ENCODE measurements around the gene LRRC51. TPM values are rescaled to one million over a fixed set of nuclear protein-coding genes. Genes with fewer than 3 reads are reported as not detected.

The LRRC51 gene
- total and polyA plus RNA-seq, 2 donors (not counting 1 experiment from before 2014, with no cell fraction given): 1.4 to 7.7 TPM

DNA sequence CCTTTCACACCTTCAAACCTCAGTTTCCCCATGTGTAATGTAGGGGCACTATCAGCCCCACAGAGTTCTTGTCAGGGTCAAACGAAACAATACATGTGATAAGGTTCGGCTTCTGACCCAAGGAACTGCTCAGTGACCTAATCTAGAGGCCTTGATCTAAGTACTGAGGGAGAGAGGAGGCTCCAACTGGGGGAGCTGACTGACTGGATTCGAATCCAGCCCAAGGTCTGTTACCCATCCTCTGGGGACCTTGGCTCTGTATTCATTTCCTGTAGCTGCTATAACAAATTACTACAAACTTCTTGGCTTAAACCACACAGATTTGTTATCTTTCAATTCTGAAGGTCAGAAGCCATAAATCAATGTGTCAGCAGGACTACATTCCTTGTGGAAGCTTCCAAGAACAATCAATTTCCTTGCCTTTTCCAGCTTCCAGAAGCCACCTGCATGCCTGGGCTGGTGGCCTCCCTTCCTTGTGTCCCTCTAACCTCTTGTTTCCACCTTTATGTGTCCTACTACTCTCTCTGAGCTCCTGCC, 42.5 kb downstream of the LRRC51 start:
- Histone ChIP-seq H3K27me3 (replicated peaks in 1 of 4; ENCODE audit: control extremely low read depth in 1 of 4, control insufficient read depth in 3 of 4, insufficient read depth in 4 of 4, low read length in 3 of 4) (peaks cover 0 to 13% (median 2%) of the 10 kb centered on the region in 4 experiments), H3K79me2 (ENCODE audit: control insufficient read depth, insufficient read depth, low read length) (no peaks in the 10 kb centered on the region), H3K9ac (ENCODE audit: low read length) (no peak overlapping the region), H2AFZ (ENCODE audit: insufficient read depth, low read depth, low read length, poor library complexity, severe bottlenecking) (no peak overlapping the region), H3K36me3 (replicated peaks in 1 of 2; ENCODE audit: control extremely low read depth in 1 of 2, control insufficient read depth in 1 of 2, extremely low read depth in 1 of 2, insufficient read depth in 2 of 2, low read length in 1 of 2) (no peaks in the 10 kb centered on the region), H3K4me3 (ENCODE audit: control extremely low read depth in 1 of 5, extremely low read depth in 1 of 5, insufficient read depth in 1 of 5, low read depth in 2 of 5, low read length in 4 of 5) (no peak overlapping the region), H3K4me1 (ENCODE audit: control insufficient read depth in 2 of 2, insufficient read depth in 2 of 2, low read length in 2 of 2) (no peaks in the 10 kb centered on the region), H3K9me3 (ENCODE audit: control extremely low read depth in 1 of 3, control insufficient read depth in 2 of 3, insufficient read depth in 1 of 3, low read length in 2 of 3) (peaks cover 3 to 9% (median 9%) of the 10 kb centered on the region in 3 donors), H3K27ac (ENCODE audit: low read length in 2 of 2) (no peak overlapping the region), H3K4me2 (replicated peaks; ENCODE audit: low read depth, low read length, poor library complexity, severe bottlenecking) (no peak overlapping the region), H4K20me1 (ENCODE audit: control insufficient read depth, insufficient read depth, low read length, poor library complexity, severe bottlenecking) (no peaks in the 10 kb centered on the region)
- DNase-seq: no peak
- ChIA-PET CTCF (interaction anchor here (1.0 kb wide), 1 partner anchor 22 kb away, joined by 3 read pairs; no protein-coding TSS in a partner anchor), POLR2A (no interaction called here)
- Mint-ChIP-seq H3K27ac (no peak overlapping the region), H3K4me3 (no peak overlapping the region), H3K4me1 (no peaks in the 10 kb centered on the region), H3K27me3 (peaks cover 38% of the 10 kb centered on the region), H3K9me3 (ENCODE audit: insufficient read depth) (peaks cover 3% of the 10 kb centered on the region)
- ATAC-seq (ENCODE audit: low read depth): no peak
- intact Hi-C loops (cut with micrococcal nuclease): no loop called here
- WGBS (ENCODE audit: insufficient coverage): 96% methylated on average over 2 of the region's 3 CpGs
- no peak for TF ChIP-seq EZH2 (IDR thresholded peaks at IDR 0.05; ENCODE audit: borderline replicate concordance, insufficient read depth, low read depth, low read length, poor library complexity, severe bottlenecking)
- TF ChIP-seq, protein P1, sequence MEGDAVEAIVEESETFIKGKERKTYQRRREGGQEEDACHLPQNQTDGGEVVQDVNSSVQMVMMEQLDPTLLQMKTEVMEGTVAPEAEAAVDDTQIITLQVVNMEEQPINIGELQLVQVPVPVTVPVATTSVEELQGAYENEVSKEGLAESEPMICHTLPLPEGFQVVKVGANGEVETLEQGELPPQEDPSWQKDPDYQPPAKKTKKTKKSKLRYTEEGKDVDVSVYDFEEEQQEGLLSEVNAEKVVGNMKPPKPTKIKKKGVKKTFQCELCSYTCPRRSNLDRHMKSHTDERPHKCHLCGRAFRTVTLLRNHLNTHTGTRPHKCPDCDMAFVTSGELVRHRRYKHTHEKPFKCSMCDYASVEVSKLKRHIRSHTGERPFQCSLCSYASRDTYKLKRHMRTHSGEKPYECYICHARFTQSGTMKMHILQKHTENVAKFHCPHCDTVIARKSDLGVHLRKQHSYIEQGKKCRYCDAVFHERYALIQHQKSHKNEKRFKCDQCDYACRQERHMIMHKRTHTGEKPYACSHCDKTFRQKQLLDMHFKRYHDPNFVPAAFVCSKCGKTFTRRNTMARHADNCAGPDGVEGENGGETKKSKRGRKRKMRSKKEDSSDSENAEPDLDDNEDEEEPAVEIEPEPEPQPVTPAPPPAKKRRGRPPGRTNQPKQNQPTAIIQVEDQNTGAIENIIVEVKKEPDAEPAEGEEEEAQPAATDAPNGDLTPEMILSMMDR (IDR thresholded peaks at IDR 0.05): no peak

DNA sequence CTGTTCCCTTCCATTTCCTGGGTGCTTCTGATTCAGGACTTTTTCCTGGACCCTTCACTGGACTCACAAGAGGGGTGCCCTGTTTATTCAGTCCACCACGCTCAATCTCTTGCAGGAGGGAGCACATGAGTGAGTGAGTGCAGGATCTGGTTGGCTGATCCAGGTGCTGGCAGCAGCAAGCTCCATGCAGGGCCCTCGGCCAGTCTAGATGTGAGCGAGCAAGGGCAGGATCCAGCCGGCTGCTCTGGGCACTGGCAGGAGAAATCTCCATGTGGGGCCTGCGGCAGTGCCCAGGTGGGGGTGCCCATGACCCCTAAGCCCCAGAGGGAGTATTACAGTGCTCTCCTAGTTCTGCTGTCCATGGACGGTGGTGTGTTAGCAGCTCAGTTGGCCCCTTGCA, 43.4 kb downstream of the LRRC51 start:
- Histone ChIP-seq H3K4me1 (ENCODE audit: control insufficient read depth in 2 of 2, insufficient read depth in 2 of 2, low read length in 2 of 2) (no peaks in the 10 kb centered on the region), H3K9me3 (ENCODE audit: control extremely low read depth in 1 of 3, control insufficient read depth in 2 of 3, insufficient read depth in 1 of 3, low read length in 2 of 3) (peaks cover 5 to 16% (median 15%) of the 10 kb centered on the region in 3 donors), H4K20me1 (ENCODE audit: control insufficient read depth, insufficient read depth, low read length, poor library complexity, severe bottlenecking) (no peaks in the 10 kb centered on the region), H2AFZ (ENCODE audit: insufficient read depth, low read depth, low read length, poor library complexity, severe bottlenecking) (no peak overlapping the region), H3K27me3 (replicated peaks in 1 of 4; ENCODE audit: control extremely low read depth in 1 of 4, control insufficient read depth in 3 of 4, insufficient read depth in 4 of 4, low read length in 3 of 4) (peaks cover 0 to 11% (median 2%) of the 10 kb centered on the region in 4 experiments), H3K27ac (ENCODE audit: low read length in 2 of 2) (no peak overlapping the region), H3K4me2 (replicated peaks; ENCODE audit: low read depth, low read length, poor library complexity, severe bottlenecking) (no peak overlapping the region), H3K9ac (ENCODE audit: low read length) (no peak overlapping the region), H3K79me2 (ENCODE audit: control insufficient read depth, insufficient read depth, low read length) (no peaks in the 10 kb centered on the region), H3K4me3 (ENCODE audit: control extremely low read depth in 1 of 5, extremely low read depth in 1 of 5, insufficient read depth in 1 of 5, low read depth in 2 of 5, low read length in 4 of 5) (no peak overlapping the region), H3K36me3 (replicated peaks in 1 of 2; ENCODE audit: control extremely low read depth in 1 of 2, control insufficient read depth in 1 of 2, extremely low read depth in 1 of 2, insufficient read depth in 2 of 2, low read length in 1 of 2) (no peaks in the 10 kb centered on the region)
- CTCF ChIA-PET: interaction anchor here (1.7 kb wide), 1 partner anchor 99 kb away, joined by 4 read pairs; no protein-coding TSS in a partner anchor
- WGBS (ENCODE audit: insufficient coverage): 95% methylated on average over 6 of the region's 6 CpGs
- TF ChIP-seq, protein P1 (IDR thresholded peaks at IDR 0.05): no peak
- no peak for TF ChIP-seq EZH2 (IDR thresholded peaks at IDR 0.05; ENCODE audit: borderline replicate concordance, insufficient read depth, low read depth, low read length, poor library complexity, severe bottlenecking)
- H3K27ac Mint-ChIP-seq: no peak overlapping the region
- POLR2A ChIA-PET: no interaction called here
- H3K4me1 Mint-ChIP-seq: no peaks in the 10 kb centered on the region
- intact Hi-C loops (cut with micrococcal nuclease): no loop called here
- H3K9me3 Mint-ChIP-seq (ENCODE audit: insufficient read depth): peaks cover 9% of the 10 kb centered on the region
- H3K4me3 Mint-ChIP-seq: no peak overlapping the region
- DNase-seq (no peak), ATAC-seq (ENCODE audit: low read depth) (no peak)
- H3K27me3 Mint-ChIP-seq: peaks cover 37% of the 10 kb centered on the region
